ENCODE measurements around the gene IQSEC1. TPM values are rescaled to one million over a fixed set of nuclear protein-coding genes. Genes with fewer than 3 reads are reported as not detected.

IQSEC1 gene
- total RNA-seq, 4 donors from 2014 or later: 24.0 to 43.0 (median 31.8) TPM

DNA sequence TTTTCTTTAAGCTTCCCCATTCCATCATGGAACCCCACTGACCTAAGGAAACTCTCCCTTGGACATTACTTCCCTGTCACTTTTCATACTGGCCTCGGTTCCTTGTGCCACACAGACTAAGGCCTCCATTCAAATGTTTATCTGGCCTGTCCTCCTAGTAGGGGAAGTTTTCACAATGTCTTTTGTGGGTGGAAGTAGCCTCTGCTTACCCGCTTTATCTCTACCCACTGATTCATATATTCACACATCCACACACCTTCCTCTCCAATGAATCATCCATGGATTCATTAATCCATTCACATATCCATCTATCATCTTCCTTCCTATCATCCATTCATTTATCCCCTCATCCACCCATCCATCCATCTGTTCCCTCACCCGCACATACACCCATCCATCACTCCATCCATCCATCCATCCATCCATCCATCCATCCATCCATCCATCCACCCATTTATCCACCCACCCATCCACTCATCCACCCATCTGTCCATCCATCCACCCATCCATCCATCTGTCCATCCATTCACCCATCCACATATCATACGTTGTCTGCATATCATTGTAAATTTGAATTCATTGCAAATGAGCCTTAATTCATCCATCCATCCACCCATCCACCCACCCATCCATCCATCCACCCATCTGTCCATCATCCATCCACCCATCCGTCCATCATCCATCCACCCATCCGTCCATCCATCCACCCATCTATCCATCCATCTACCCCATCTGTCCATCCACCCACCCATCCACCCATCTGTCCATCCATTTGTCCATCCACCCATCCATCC is 49.1 kb downstream of the IQSEC1 start:
- H3K4me3 ChIP-seq: no peak overlapping the region
- no peaks in the 10 kb centered on the region for H3K36me3 ChIP-seq
- H3K27ac ChIP-seq: no peak overlapping the region
- in situ Hi-C loops (cut with MboI; ENCODE audit: low pct_ligation_motif_present in 1 of 4, low pct_unique_long_range_greater_than_20kb in 1 of 4, low sequenced_read_pairs in 3 of 4): no loop called here
- WGBS, 2 donors (ENCODE audit: low coverage in 1 of 2): 79 to 93% methylated on average over 6 of the region's 6 CpGs
- DNase-seq: no peak
- H3K27me3 ChIP-seq: no peaks in the 10 kb centered on the region
- peaks cover 0 to 24% (median 13%) of the 10 kb centered on the region in 4 donors for H3K4me1 ChIP-seq
- H3K9me3 ChIP-seq: no peaks in the 10 kb centered on the region
- intact Hi-C loops (cut with DNase I; ENCODE audit: low total_unique reads): no loop called here
- TF ChIP-seq, protein P1, sequence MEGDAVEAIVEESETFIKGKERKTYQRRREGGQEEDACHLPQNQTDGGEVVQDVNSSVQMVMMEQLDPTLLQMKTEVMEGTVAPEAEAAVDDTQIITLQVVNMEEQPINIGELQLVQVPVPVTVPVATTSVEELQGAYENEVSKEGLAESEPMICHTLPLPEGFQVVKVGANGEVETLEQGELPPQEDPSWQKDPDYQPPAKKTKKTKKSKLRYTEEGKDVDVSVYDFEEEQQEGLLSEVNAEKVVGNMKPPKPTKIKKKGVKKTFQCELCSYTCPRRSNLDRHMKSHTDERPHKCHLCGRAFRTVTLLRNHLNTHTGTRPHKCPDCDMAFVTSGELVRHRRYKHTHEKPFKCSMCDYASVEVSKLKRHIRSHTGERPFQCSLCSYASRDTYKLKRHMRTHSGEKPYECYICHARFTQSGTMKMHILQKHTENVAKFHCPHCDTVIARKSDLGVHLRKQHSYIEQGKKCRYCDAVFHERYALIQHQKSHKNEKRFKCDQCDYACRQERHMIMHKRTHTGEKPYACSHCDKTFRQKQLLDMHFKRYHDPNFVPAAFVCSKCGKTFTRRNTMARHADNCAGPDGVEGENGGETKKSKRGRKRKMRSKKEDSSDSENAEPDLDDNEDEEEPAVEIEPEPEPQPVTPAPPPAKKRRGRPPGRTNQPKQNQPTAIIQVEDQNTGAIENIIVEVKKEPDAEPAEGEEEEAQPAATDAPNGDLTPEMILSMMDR (IDR thresholded peaks at IDR 0.05): no peak
- no peak for TF ChIP-seq POLR2AphosphoS5 (IDR thresholded peaks at IDR 0.05)
- no peak for TF ChIP-seq POLR2A (IDR thresholded peaks at IDR 0.05)
- no peak for TF ChIP-seq EP300 (IDR thresholded peaks at IDR 0.05; ENCODE audit: low read depth)

- in situ Hi-C loops (cut with MboI; ENCODE audit: low pct_ligation_motif_present in 1 of 4, low pct_unique_long_range_greater_than_20kb in 1 of 4, low sequenced_read_pairs in 3 of 4) (no loop called here), intact Hi-C loops (cut with DNase I; ENCODE audit: low total_unique reads) (no loop called here)
- H3K4me1 ChIP-seq: peaks cover 0 to 32% (median 13%) of the 10 kb centered on the region in 4 donors
- no peaks in the 10 kb centered on the region for H3K27me3 ChIP-seq
- no peak for TF ChIP-seq POLR2A (IDR thresholded peaks at IDR 0.05)
- TF ChIP-seq POLR2AphosphoS5 (IDR thresholded peaks at IDR 0.05): no peak
- no peak for TF ChIP-seq EP300 (IDR thresholded peaks at IDR 0.05; ENCODE audit: low read depth)
- no peak overlapping the region for H3K4me3 ChIP-seq
- WGBS, 2 donors (ENCODE audit: low coverage in 1 of 2): 87 to 100% methylated on average over 2 to 5 of the region's 5 CpGs
- no peak for DNase-seq
- H3K27ac ChIP-seq: peak overlapping the region in 2 of 4 donors; percentile 27 to 49
- H3K9me3 ChIP-seq: no peaks in the 10 kb centered on the region
- H3K36me3 ChIP-seq: no peaks in the 10 kb centered on the region
Observed at GRCh38 chr3:13023235-13023970, 49.8 kb downstream of the IQSEC1 start.

GRCh38 chr3:13022348-13023234 is 50.6 kb downstream of the IQSEC1 start:
- in situ Hi-C loops (cut with MboI; ENCODE audit: low pct_ligation_motif_present in 1 of 4, low pct_unique_long_range_greater_than_20kb in 1 of 4, low sequenced_read_pairs in 3 of 4) (no loop called here), intact Hi-C loops (cut with DNase I; ENCODE audit: low total_unique reads) (no loop called here)
- Histone ChIP-seq H3K27me3 (no peaks in the 10 kb centered on the region), H3K27ac (peak overlapping the region; percentile 1 to 49 (median 22)), H3K9me3 (no peaks in the 10 kb centered on the region), H3K36me3 (no peaks in the 10 kb centered on the region), H3K4me3 (peak overlapping the region in 2 of 4 donors; percentile 13 to 15), H3K4me1 (peaks cover 0 to 34% (median 13%) of the 10 kb centered on the region in 4 donors)
- no peak for DNase-seq
- WGBS, 2 donors (ENCODE audit: low coverage in 1 of 2): 52% methylated on average over 20 of the region's 20 CpGs; no CpG with 5 or more reads in 1 of the 2 donors
- TF ChIP-seq EP300 (IDR thresholded peaks at IDR 0.05; ENCODE audit: low read depth) (no peak), POLR2A (IDR thresholded peaks at IDR 0.05) (no peak), POLR2AphosphoS5 (IDR thresholded peaks at IDR 0.05) (no peak)
- TF ChIP-seq, protein P1 (IDR thresholded peaks at IDR 0.05): no peak

DNA sequence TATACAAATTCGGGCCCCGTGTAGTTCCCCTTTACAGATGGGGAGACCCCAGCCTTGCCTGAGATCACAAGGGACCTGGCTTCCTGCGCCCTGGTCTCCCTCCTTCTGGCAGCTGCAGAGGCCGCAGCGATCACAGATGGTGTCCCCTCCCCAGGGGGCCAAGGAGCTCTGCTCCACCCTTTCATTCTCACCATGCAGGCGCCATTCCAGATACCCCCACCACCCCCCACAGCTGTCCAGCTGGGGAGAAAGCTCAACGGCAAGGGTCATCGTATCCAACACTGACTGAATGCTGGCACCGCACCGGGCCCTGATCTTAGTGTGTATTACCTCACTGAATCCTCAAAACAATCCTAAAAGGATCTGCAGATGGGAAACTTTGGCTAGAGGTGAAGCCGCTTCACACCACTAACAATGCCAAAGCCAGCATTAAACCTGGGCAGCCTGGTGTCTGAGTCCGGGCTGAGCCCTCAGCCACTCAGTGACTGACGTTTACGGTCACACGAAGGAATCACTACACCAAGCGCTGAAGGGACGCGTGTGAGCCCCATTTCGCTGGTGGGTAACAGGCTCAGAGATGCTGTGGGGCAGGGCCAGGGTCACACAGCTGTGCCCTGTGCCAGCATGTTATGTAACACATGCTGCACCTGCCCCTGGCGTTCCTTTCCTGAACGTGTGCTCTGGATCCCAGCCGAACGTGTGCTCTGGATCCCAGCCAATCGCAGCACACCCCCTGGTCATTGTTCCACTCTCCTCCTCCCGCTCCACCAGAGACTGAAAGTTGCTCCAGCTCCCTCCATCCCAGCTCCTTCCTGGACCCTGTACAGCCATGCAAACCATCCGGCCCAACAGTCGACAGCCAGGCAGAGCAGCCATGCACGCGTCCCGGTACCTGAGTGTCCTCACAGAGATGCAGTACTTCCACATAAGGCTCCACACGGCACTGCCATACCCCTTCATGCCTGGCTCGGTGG is 51.8 kb downstream of the IQSEC1 start:
- TF ChIP-seq POLR2AphosphoS5 (IDR thresholded peaks at IDR 0.05) (no peak), POLR2A (IDR thresholded peaks at IDR 0.05) (no peak), EP300 (IDR thresholded peaks at IDR 0.05; ENCODE audit: low read depth) (no peak)
- TF ChIP-seq, protein P1 (IDR thresholded peaks at IDR 0.05): no peak
- in situ Hi-C loops (cut with MboI; ENCODE audit: low pct_ligation_motif_present in 1 of 4, low pct_unique_long_range_greater_than_20kb in 1 of 4, low sequenced_read_pairs in 3 of 4): no loop called here
- Histone ChIP-seq H3K9me3 (no peaks in the 10 kb centered on the region), H3K4me3 (peak overlapping the region in 2 of 4 donors; percentile 13 to 15), H3K36me3 (no peaks in the 10 kb centered on the region), H3K4me1 (peaks cover 0 to 40% (median 13%) of the 10 kb centered on the region in 4 donors), H3K27ac (peak overlapping the region in 3 of 4 donors; percentile 15 to 49 (median 28)), H3K27me3 (no peaks in the 10 kb centered on the region)
- 41% methylated on average over 32 of the region's 32 CpGs; no CpG with 5 or more reads in 1 of the 2 donors for WGBS, 2 donors (ENCODE audit: low coverage in 1 of 2)
- no peak for DNase-seq
- intact Hi-C loops (cut with DNase I; ENCODE audit: low total_unique reads): no loop called here

Measured in transverse colon (tissue), 4 donors.